ENCODE results near the gene PTCH1. TPM values are rescaled to one million over a fixed set of nuclear protein-coding genes. Genes with fewer than 3 reads are reported as not detected.

PTCH1 gene
- total RNA-seq, 2 donors from 2014 or later, result 26.0 to 32.9 TPM

GRCh38 chr9:95435074-95435728, 81.6 kb downstream of the PTCH1 start:
- Mint-ChIP-seq H3K4me3 (no peak overlapping the region), H3K27ac (no peak overlapping the region), H3K27me3 (ENCODE audit: insufficient read depth) (peaks cover 7% of the 10 kb centered on the region), H3K9me3 (peaks cover 14% of the 10 kb centered on the region), H3K4me1 (peaks cover 14% of the 10 kb centered on the region), H3K36me3 (ENCODE audit: low read depth) (peaks cover 2% of the 10 kb centered on the region)
- Histone ChIP-seq H3K27ac (ENCODE audit: low read depth, low read length) (no peak overlapping the region), H3K9me3 (ENCODE audit: control insufficient read depth, low read length) (no peaks in the 10 kb centered on the region), H3K9ac (ENCODE audit: extremely low read depth, low read length, poor library complexity, severe bottlenecking) (no peak overlapping the region), H3K27me3 (ENCODE audit: control insufficient read depth, insufficient read depth, low read length, poor library complexity, severe bottlenecking) (no peaks in the 10 kb centered on the region), H3K4me1 (ENCODE audit: control insufficient read depth, insufficient read depth, low read length) (no peaks in the 10 kb centered on the region), H3K36me3 (ENCODE audit: control insufficient read depth, insufficient read depth, low read length) (no peaks in the 10 kb centered on the region), H3K4me3 (ENCODE audit: low read length) (no peak overlapping the region)
- no peak for TF ChIP-seq CTCF (conservative IDR thresholded peaks at IDR 0.05)
- 80 to 87% methylated on average over 6 of the region's 6 CpGs for WGBS, 2 experiments (ENCODE audit: insufficient coverage in 1 of 2, insufficient read length in 1 of 2)
- no peak for DNase-seq

GRCh38 chr9:95434116-95435073, 82.4 kb downstream of the PTCH1 start:
- Histone ChIP-seq H3K9me3 (ENCODE audit: control insufficient read depth, low read length) (no peaks in the 10 kb centered on the region), H3K36me3 (ENCODE audit: control insufficient read depth, insufficient read depth, low read length) (no peaks in the 10 kb centered on the region), H3K9ac (ENCODE audit: extremely low read depth, low read length, poor library complexity, severe bottlenecking) (no peak overlapping the region), H3K4me1 (ENCODE audit: control insufficient read depth, insufficient read depth, low read length) (no peaks in the 10 kb centered on the region), H3K27ac (ENCODE audit: low read depth, low read length) (no peak overlapping the region), H3K27me3 (ENCODE audit: control insufficient read depth, insufficient read depth, low read length, poor library complexity, severe bottlenecking) (no peaks in the 10 kb centered on the region), H3K4me3 (ENCODE audit: low read length) (no peak overlapping the region)
- peak overlapping the region; percentile 18 for H3K4me3 Mint-ChIP-seq
- DNase-seq, result peak; percentile 91
- WGBS, 2 experiments (ENCODE audit: insufficient coverage in 1 of 2, insufficient read length in 1 of 2), result 68 to 81% methylated on average over 16 to 25 of the region's 25 CpGs
- peak overlapping the region; percentile 23 for H3K27ac Mint-ChIP-seq
- no peak for TF ChIP-seq CTCF (conservative IDR thresholded peaks at IDR 0.05)
- peaks cover 14% of the 10 kb centered on the region for H3K4me1 Mint-ChIP-seq
- peaks cover 22% of the 10 kb centered on the region for H3K9me3 Mint-ChIP-seq
- H3K27me3 Mint-ChIP-seq (ENCODE audit: insufficient read depth), result peaks cover 11% of the 10 kb centered on the region
- peaks cover 7% of the 10 kb centered on the region for H3K36me3 Mint-ChIP-seq (ENCODE audit: low read depth)

- Histone ChIP-seq H3K27ac (ENCODE audit: low read depth, low read length) (no peak overlapping the region), H3K36me3 (ENCODE audit: control insufficient read depth, insufficient read depth, low read length) (no peaks in the 10 kb centered on the region), H3K9me3 (ENCODE audit: control insufficient read depth, low read length) (no peaks in the 10 kb centered on the region), H3K4me3 (ENCODE audit: low read length) (no peak overlapping the region), H3K27me3 (ENCODE audit: control insufficient read depth, insufficient read depth, low read length, poor library complexity, severe bottlenecking) (no peaks in the 10 kb centered on the region), H3K9ac (ENCODE audit: extremely low read depth, low read length, poor library complexity, severe bottlenecking) (no peak overlapping the region), H3K4me1 (ENCODE audit: control insufficient read depth, insufficient read depth, low read length) (no peaks in the 10 kb centered on the region)
- Mint-ChIP-seq H3K36me3 (ENCODE audit: low read depth) (peaks cover 7% of the 10 kb centered on the region), H3K27me3 (ENCODE audit: insufficient read depth) (peaks cover 11% of the 10 kb centered on the region), H3K27ac (no peak overlapping the region), H3K4me3 (no peak overlapping the region), H3K4me1 (peaks cover 14% of the 10 kb centered on the region), H3K9me3 (peaks cover 22% of the 10 kb centered on the region)
- TF ChIP-seq CTCF (conservative IDR thresholded peaks at IDR 0.05), result no peak
- DNase-seq, result no peak
- 87 to 96% methylated on average over 5 of the region's 8 CpGs for WGBS, 2 experiments (ENCODE audit: insufficient coverage in 1 of 2, insufficient read length in 1 of 2)
These were observed 83.5 kb downstream of the PTCH1 start for GRCh38 chr9:95433096-95433819.

Measured in endodermal cell (in vitro differentiated cells).